Fibroblast of skin of abdomen (primary cell): ENCODE measurements around the gene ALKBH6.
A peak's percentile ranks its signal among the peaks of the same experiment; 100 is the strongest.
"Not testable (repeated sequence)": the region's sequence is repeated elsewhere in the genome, so short reads cannot be mapped to it uniquely, and the experiment has no call there.

ENCODE experiments used
- DNase-seq: peaks from one replicate; pipeline ENCODE4 v3.0.0-alpha.2; 2013

Gene ALKBH6

DNA sequence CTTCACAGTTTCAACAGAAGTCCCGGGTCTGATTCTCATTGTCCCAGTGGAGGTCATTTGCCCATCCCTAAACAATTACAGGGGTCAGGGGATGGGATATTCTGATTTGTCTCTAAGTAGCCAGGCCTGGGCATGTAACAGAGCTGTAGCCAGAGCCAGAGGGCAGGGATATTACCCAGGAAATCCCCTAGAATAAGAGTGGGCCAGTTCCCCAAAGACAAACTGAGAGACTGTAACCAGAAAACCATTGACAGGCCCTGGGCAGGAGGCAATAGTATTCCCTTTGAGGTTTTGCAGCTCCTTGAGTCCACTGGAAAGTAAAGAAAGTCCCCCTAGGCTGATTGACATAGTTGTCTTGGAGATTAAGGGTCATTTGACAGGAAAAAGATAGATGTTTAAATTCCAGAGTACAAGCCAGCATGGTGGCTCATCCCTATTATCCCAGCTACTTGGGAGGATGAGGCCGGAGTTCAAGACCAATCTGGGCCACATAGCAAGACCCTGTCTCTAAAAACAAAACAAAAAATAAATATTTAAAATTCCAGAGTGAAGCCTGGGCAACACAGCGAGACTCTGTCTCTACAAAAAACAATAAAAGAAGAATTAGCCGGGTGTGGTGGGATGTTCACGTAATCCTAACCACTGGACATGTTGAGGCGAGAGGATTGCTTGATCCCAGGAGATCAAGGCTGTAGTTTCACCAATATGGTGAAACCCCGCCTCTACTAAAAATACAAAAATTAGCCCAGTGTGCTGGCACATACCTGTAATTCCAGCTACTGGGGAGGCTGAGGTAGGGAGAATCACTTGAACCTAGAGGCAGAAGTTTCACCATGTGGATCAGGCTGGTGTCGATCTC lies 20.9 kb downstream of the ALKBH6 start:
- no peak for DNase-seq

DNA sequence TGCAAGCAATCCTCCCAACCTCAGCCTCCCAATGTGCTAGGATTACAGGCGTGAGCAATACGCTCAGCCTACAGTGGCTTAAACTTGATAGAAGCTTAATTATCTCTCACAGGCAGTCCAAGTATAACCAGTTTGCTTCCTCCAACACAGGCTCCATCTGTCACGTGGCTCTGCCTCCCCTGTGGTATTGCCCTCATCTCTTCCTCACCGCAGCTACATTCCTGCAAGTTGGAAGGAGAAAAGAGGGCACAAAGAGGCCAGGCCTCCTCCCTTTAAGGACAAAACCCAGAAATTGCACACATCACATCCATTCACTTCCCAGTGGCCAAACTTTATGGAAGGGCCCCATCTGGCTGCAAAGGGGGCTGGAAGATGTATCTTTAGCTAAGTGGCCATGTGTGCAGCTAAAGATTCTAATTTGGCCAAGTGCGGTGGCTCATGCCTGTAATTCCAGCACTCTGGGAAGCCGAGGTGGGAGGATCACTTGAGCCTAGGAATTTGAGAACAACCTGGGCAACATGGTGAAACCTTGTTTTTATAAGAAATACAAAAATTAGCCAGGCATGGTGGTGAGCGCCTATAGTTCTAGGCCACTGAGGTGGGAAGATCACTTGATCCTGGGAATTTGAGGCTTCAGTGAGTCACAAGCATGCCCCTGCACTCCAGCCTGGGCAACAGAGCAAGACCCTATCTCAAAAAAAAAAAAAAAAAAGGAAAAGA lies 22.1 kb downstream of the ALKBH6 start:
- no peak for DNase-seq

DNA sequence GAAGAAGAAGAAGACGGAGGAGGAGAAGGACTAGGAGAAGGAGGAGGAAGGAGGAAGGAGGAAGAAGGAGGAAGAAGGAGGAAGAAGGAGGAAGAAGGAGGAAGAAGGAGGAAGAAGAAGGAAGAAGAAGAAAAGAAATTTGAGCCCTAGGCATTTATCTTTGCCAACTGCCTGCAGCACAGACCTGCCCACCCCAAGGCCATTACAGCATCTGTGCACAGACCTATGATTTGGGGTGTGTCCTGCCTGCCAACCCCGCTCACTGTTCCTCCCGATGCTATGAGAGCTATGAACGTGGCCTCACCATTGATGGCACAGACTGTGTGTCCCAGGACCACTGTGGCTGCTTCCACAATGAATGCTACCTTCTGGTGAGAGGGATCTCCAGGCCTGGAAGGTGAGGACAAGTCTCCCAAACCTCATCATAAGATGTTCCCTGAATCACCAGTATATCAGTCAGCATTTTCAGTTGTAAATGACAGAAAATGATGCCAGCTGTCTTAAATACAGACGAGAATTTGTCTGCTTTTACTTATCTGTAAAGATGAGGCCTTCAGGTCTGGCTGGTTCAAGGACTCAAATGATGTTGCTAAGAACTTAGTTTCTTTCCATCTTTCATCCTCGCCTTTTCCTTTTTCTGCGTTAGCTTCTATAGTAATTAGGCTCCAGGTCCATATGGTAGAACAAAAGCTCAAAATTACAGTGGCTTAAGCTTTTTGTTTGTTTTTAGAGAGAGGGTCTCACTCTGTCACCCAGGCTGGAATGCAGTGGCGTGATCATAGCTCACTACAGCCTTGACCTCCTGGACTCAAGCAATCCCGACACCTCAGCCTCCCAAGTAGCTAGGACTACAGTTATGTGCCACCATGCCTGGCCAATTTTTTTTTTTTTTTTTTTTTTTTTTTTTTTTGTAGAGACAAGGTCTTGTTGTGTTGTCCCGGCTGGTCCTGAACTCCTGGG lies 23.0 kb downstream of the ALKBH6 start:
- DNase-seq, result no peak

DNA sequence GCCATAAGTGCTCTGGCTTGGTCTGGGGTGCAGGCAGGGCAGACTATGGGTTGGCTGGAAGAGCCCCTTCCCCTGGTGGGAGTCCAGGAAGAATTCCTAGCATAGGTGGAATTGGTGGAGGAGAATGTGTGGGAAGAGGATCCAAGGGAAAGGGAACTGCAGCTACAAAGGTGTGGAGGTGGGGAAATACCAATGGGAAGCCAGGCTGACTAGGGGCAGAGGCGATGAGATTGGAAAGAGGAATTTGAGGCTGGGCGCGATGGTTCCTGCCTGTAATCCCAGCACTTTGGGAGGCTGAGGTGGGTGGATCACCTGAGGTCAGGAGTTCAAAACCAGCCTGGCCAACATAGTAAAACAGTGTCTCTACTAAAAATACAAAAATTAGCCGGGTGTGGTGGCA lies 23.9 kb downstream of the ALKBH6 start:
- DNase-seq, result no peak

DNA sequence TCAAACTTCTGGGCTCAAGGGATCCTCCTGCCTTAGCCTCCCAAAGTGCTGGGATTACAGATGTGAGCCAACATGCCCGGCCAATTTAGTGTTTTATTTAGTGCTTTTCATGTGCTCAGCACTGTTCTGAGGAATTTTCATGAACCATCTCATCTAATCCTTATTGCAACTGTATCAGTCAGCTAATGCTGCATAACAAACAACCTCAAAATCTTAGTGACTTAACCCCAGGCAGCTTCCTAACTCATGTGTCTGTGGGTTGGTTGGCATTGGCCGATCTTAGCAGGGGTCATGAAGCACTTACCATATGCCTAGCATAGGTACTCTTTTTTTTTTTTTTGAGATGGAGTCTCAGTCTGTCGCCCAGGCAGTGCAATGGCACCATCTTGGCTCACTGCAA lies 25.2 kb downstream of the ALKBH6 start:
- no peak for DNase-seq

DNA sequence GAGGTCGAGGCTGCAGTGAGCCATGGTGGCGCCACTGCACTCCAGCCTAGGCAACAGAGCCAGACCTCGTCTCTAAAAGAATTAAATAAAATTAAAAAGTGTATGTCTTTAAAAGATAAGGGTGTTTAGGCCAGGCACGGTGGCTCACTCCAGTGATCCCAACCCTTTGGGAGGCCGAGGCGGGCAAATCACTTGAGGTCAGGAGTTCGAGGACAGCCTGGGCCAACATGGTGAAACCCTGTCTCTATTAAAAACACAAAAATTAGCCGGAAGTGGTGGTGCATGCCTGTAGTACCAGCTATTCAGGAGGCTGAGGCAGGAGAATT lies 26.5 kb downstream of the ALKBH6 start:
- DNase-seq, result no peak

DNA sequence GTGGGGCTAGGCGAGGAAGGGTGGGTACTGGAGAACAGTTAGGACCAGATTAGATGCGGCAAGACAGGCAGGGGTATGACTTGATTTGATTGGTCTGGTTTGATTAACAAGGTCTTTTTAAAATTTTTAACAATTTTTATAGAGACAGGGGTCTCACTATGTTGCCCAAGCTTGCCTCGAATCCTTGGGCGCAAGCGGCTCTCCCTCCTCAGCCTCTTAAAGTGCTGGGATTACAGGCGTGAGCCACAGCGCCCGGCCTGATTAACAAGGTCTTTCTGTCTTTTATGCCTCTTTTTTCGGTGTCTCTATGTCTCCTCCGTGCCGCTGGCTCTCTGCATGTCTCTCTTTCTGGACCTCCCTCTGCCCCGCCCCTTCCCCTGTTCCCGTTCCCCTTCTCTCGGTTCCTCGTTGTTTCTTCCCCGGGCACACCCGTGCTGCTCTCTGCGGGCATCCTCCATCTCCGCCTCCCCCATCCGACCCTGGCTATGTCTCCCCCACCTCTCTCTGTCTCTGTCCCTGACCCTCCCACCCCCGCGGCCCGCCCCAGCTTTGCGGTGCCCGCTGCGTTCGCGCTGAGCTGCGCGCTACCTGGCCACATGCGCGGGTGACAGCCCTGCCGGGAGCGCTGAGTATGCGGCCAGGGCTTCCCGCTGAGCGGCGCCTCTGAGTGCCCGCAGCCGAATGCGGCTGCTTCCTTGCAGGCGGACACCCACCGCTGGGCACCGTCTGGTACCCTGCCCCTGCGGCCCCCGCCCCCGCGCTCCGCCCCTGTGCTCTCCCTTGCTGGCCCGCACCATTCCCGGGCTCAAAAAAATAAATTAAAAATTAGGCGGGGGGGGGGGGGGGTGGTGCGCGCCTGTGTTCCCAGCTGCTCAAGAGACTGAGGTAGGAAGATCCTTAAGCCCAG lies 27.1 kb downstream of the ALKBH6 start:
- DNase-seq, result no peak

DNA sequence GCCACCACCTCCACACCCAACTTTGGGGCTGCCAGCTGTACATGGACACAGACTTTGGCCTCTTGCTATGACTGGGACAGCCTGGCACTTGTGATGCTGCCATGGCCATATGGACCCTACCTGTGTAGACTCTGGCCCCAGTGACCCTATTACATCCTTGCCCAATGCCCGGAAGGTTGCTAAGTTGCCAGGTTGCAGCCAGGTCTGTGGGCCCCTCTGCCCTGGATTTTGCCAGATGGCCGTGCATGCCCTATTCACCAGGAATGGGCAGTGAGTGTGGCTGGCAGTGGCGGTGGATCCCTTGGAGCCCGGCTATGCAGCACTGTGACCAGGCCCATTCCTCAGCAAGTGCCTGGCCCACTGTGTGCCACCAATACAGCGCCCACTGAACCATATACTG lies 27.9 kb downstream of the ALKBH6 start:
- no peak for DNase-seq

DNA sequence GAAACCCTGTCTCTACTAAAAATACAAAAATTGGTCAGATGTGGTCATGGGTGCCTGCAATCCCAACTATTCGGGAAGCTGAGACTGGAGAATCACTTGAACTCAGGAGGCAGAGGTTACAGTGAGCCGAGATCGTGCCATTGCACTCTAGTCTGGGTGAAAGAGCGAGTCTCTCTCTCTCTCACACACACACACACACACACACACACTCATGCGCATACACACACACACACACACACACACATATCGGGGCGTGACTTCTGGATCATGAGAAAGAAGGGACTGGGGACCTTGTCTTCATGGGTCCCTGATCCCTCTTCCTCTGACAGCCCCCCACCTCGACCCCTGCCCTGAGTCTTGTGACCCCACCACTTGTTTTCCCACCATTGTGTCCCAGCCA lies 30.8 kb downstream of the ALKBH6 start:
- DNase-seq, result no peak

DNA sequence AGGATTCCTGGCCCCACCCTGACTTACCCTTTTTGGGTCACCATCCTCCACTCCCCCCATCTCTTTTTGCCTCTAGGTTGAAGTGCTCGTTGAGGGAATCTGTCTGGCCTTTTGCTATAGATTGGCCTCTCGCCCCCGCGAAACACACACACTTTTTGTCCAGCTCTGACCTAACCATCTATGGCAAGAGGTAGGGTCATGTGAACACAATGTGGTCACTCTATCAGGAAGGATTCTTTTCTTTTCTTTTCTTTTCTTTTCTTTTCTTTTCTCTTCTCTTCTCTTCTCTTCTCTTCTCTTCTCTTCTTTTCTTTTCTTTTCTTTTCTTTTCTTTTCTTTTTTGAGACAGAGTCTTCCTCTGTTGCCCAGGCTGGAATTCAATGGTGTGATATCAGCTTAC lies 33.0 kb downstream of the ALKBH6 start:
- DNase-seq, result not testable (repeated sequence)

DNA sequence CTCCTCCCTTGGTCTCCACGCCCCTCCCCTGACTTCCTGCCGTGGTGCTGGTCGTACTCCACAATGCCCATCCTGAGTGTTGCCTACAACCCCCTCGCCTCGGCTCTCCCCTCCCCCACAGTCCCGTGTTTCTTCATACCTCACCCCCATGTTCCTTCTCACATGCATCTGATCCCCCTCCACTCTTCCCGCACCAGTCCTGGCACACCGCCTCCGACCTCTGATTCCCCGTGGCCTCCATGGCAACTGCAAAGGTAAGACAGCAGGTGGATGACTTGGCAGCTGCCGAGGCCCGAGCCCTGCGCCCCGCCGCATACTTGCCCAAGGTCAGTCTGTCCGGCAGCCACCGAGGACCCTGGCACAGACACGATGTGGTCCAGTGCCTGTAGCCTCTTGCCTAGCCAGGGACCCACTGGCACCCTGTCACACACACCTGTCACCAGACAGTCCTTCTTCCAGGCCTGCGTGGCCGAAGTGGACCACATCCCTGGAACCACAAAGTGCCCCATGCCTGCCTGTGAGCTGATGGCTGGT lies 35.1 kb downstream of the ALKBH6 start:
- DNase-seq, result no peak

DNA sequence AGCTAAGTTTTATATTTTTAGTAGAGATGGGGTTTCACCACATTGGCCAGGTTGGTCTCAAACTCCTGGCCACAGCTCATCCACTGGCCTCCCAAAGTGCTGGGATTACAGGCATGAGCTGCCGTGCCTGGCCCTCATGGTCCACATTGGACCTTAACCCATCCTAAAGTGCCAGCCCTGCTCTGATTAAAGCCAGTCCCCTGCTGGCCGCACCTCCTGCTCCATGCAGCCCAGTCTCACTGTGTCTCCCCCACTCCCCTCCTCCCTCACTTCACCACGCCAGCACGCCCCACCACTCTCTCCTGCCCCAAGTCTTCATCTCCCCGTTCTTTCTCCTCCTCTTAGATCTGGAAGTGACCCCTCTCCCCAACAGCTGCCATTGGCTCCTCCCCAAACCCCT lies 35.7 kb downstream of the ALKBH6 start:
- DNase-seq, result no peak

DNA sequence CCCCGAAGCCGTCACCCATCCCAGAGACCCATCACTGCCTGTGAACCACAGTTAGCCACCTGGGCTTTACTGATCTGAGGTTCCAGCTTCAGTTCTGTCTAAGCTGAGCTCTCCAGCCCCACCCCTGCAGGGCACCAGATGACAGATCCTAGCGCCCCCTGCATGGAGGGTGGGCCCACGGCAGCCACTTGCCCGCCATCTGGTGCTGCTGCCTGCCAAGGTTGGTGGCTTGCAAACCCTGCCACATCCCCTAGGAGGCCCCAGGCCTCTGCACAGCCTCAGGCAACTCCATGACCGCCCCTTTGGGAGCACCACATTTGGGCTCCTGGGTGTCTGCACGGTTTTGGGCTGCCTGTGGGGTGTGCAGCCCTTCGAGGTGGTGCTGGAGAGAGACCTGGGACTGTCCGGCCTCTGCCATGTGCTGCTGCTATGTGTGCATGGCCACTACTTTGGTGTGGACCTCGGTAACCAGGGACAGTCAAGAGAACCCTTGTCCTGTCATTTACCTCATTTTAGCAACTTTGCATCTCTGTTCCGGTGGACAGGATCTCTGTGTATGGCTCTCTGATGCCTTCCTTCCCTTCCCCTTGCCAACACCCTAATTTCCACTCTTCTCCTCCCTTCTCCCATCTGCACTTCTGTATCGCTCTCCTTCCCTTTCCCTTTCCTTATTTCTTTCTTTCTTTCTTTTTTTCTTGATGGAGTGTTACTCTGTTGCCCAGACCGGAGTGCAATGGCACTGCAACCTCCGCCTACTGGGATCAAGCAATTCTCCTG lies 36.4 kb downstream of the ALKBH6 start:
- DNase-seq, result no peak

DNA sequence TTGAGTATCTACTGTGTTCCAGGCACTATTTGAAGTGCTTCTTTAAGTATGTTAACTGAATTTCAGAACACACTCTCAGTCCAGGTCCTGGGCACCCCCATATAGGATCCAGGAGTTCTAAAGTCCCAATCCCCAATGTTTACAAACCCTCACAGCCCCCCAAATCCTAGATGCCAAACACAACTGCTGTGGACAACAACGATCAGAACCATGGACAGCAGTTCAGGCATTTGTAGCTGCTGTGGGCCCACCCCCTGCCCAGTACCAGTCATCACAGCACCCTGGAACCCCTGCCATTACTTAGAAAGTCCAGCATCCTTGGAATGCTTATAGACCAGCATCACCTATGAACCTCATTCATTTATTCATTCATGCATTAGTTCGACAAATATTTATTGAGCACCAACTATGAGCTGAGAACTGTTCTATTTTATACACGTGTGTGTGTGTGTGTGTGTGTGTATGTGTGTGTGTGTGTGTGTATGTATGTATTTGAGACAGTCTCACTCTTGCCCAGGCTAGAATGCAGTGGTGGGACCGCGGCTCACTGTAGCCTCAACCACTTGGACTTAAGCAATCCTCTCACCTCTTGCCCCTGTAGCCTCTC lies 38.3 kb downstream of the ALKBH6 start:
- no peak for DNase-seq

DNA sequence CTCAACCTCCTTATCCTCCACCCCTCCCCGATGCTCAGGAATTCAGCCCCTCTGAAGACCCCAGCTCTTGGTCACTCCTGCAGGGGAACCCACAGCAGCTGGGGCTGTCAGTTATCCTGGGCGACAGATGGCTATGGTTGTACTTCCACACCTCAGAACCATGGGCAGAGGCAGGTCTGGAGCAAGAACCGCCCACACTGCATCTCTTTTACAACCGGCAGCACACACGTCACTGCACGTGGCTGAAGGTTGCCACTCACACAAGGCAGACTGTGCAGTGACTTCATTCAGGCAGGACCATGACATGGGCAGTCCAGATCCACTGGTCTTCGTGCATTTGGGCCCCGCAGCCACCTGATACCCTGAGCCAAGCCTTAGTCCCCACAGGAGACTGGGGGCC lies 40.5 kb downstream of the ALKBH6 start:
- no peak for DNase-seq

DNA sequence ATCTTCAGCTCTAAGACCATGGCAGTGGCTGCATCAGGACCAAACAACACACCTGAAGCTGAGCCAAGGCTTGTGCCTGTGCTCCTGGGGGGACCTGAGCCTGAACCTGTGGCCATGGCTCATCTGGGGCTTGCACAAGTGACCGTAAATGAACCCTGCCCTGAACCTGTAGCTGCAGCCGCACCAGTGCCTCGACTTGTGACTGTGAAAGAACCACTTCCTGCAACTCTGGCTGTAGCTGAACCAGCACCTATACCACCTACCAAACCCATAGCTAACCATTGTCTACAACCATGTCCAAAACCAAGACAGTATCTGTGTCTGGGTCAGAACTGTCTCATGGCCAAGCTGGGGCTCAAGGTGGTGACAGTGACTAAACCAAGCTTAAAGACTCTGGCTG lies 47.2 kb downstream of the ALKBH6 start:
- no peak for DNase-seq

DNA sequence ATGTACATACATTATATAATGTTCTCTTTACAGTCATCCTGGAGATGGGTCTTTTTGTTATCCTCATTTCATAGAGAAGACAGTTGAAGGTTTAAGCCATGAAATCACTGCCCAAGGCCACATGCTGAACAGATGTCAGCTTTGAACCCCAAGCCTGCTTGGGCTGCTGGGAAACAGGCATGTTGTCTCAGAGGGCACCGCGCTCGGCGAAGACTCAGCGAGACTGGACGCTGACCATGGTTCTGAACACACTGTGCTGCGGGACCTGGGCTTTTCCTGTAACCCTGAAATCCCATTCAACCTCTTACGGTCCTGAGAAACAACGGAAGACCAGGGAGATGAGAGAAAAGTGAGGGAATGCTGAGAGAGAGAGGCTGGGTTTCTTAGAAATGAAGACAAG lies 50.5 kb downstream of the ALKBH6 start:
- peak; percentile 58 for DNase-seq

DNA sequence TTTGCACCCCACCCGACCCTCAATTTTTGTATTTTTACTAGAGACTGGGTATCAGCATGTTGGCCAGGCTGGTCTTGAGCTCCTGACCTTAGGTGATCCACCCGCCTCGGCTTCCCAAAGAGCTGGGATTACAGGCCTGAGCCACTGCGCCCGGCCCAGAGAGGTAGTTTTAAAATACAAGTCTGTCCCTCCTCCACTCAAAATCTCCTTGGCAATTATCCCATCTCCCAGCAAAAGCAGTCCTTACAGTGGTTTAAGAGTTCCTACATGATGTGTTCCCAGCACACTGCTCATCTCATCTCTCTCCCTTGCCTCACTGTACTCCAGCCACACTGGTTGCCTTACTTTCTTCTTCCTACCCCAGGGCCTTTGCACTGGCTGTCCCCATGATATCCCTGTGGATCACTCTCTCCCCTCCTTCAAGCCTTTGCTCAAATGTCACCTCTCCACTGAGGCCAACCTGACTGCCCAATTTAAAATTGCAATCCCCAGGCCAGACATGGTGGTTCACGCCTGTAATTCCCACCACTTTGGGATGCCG lies 53.5 kb downstream of the ALKBH6 start:
- no peak for DNase-seq

DNA sequence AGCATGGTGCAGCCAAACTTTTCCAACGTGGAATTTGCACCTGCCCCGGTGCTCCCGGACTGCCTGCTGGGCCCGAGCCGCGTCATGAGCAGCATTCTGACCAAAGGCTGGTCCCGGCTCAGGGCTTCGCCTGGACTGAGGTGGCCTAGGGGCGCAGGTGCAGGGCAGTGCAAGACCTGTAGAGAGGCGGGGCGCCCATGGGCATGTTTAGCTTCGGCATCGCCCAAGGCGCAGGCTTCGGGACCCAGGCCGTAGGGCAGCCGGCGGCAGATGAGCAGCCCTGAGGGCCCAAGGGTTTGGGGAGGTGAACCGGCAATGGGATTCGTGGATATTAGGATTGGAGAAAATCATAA lies 54.1 kb downstream of the ALKBH6 start:
- DNase-seq, result no peak
